SU-DHL-6 (cell line): ENCODE measurements around the gene B4GALT1.

ENCODE experiments used
- H2AFZ ChIP-seq: fragments of 200-600 bp; sonication (generic); 2 replicates; pipeline ENCODE4 v1.6.1; 2014; ENCODE audit warnings: low read depth, mild to moderate bottlenecking, moderate library complexity, mixed read lengths, antibody characterized with exemption, low read length; ENCODE audit not compliant: severe bottlenecking
- H3F3A ChIP-seq: fragments of 200-600 bp; shearing (Covaris generic); 2 replicates; pipeline ENCODE4 v1.6.0; 2016; ENCODE audit warnings: antibody characterized with exemption, mild to moderate bottlenecking; ENCODE audit not compliant: insufficient read depth
- H3K27ac ChIP-seq: fragments of 200-600 bp; sonication (generic); 2 replicates; pipeline ENCODE4 v1.5.1; 2016; ENCODE audit warnings: low read depth, mild to moderate bottlenecking, low read length, moderate library complexity, mixed read lengths
- H3K27me3 ChIP-seq: fragments of 200-600 bp; sonication (generic), shearing (Covaris generic); 2 replicates; pipeline ENCODE4 v1.6.0; 2014; ENCODE audit warnings: mild to moderate bottlenecking, low read length
- H3K36me3 ChIP-seq: fragments of 200-600 bp; sonication (generic); 2 replicates; pipeline ENCODE4 v1.6.1; 2014; ENCODE audit warnings: mild to moderate bottlenecking, low read length, mixed read lengths
- H3K4me2 ChIP-seq: fragments of 300-600, 200-600 bp; shearing (Covaris generic), sonication (generic); 2 replicates; pipeline ENCODE4 v1.6.0; 2014; ENCODE audit warnings: low read length, low read depth, mild to moderate bottlenecking; ENCODE audit not compliant: poor library complexity, severe bottlenecking
- H3K4me3 ChIP-seq: fragments of 200-600 bp; sonication (generic); 2 replicates; pipeline ENCODE4 v1.5.1; 2014; ENCODE audit warnings: antibody characterized with exemption, low read length, mild to moderate bottlenecking, mixed read lengths; ENCODE audit not compliant: insufficient read depth, poor library complexity, severe bottlenecking
- H3K79me2 ChIP-seq: fragments of 200-600 bp; sonication (generic); 2 replicates; pipeline ENCODE4 v1.6.1; 2014; ENCODE audit warnings: mild to moderate bottlenecking, low read length, moderate library complexity; ENCODE audit not compliant: insufficient read depth
- H3K9ac ChIP-seq: fragments of 200-600 bp; sonication (generic); 2 replicates; pipeline ENCODE4 v1.7.0; 2014; ENCODE audit warnings: mild to moderate bottlenecking, low read length
- H3K9me2 ChIP-seq: fragments of 200-600 bp; sonication (generic); replicated peaks from 2 replicates; pipeline ENCODE4 v1.6.1; 2014; ENCODE audit warnings: low read length; ENCODE audit not compliant: insufficient read depth
- H3K9me3 ChIP-seq: fragments of 200-600 bp; sonication (generic); 2 replicates; pipeline ENCODE4 v1.6.1; 2014; ENCODE audit warnings: low read length, mixed read lengths; ENCODE audit not compliant: insufficient read depth
- H4K20me1 ChIP-seq: fragments of 200-600 bp; sonication (generic); 2 replicates; pipeline ENCODE4 v1.6.1; 2014; ENCODE audit warnings: low read depth, mild to moderate bottlenecking, antibody characterized with exemption, low read length, moderate library complexity, mixed read lengths
- CTCF ChIP-seq: fragments of 200-600 bp; sonication (generic); IDR thresholded peaks from one replicate; pipeline ENCODE4 v1.5.1; 2017; ENCODE audit warnings: antibody characterized with exemption, mild to moderate bottlenecking, low read length, moderate library complexity; ENCODE audit not compliant: insufficient read depth, poor library complexity, severe bottlenecking
- EZH2phosphoT487 ChIP-seq: fragments of 200-600 bp; sonication (generic), shearing (Covaris generic); conservative IDR thresholded peaks from 2 replicates; pipeline ENCODE4 v1.6.1; 2018; ENCODE audit warnings: mild to moderate bottlenecking, antibody characterized with exemption, low read length, moderate library complexity, mixed read lengths

The B4GALT1 gene

GRCh38 chr9:33112094-33112493 lies 55.0 kb downstream of the B4GALT1 start:
- Histone ChIP-seq H3F3A (no peaks in the 10 kb centered on the region), H2AFZ (no peak overlapping the region), H3K9me3 (no peaks in the 10 kb centered on the region), H3K9me2 (no peaks in the 10 kb centered on the region), H4K20me1 (no peaks in the 10 kb centered on the region), H3K79me2 (no peaks in the 10 kb centered on the region), H3K4me2 (no peak overlapping the region), H3K36me3 (no peaks in the 10 kb centered on the region), H3K9ac (no peak overlapping the region), H3K27me3 (no peaks in the 10 kb centered on the region), H3K4me3 (no peak overlapping the region), H3K27ac (no peak overlapping the region)
- TF ChIP-seq CTCF (no peak), EZH2phosphoT487 (no peak)

DNA sequence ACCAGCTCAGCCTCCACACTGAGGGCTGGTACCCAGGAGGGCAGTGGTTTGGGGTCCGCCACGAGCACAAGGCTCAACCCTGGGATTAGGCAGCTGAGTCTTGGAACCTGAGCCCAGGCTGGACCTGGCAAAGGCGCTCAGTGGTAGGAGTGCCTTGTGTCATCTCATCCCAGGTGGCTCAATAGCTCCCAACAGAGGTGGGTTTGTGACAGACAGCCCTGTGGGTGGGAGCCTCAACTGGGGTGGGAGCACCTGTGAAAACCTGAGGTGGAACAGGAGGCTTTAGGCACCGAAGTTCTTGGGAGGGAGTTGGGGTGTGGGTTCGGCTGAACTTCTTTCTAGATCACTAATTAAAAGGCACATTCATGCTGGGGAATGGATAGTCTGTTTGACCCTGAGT lies 55.5 kb downstream of the B4GALT1 start:
- Histone ChIP-seq H3F3A (no peaks in the 10 kb centered on the region), H3K79me2 (no peaks in the 10 kb centered on the region), H3K36me3 (no peaks in the 10 kb centered on the region), H3K4me2 (no peak overlapping the region), H3K9me2 (no peaks in the 10 kb centered on the region), H3K9ac (no peak overlapping the region), H3K27me3 (no peaks in the 10 kb centered on the region), H3K27ac (no peak overlapping the region), H4K20me1 (no peaks in the 10 kb centered on the region), H2AFZ (no peak overlapping the region), H3K9me3 (no peaks in the 10 kb centered on the region), H3K4me3 (no peak overlapping the region)
- TF ChIP-seq EZH2phosphoT487 (no peak), CTCF (no peak)

- no peaks in the 10 kb centered on the region for H3F3A ChIP-seq
- H3K79me2 ChIP-seq = no peaks in the 10 kb centered on the region
- H3K4me2 ChIP-seq = no peak overlapping the region
- H3K9me2 ChIP-seq = no peaks in the 10 kb centered on the region
- H3K27ac ChIP-seq = no peak overlapping the region
- no peak overlapping the region for H3K4me3 ChIP-seq
- TF ChIP-seq CTCF = no peak
- TF ChIP-seq EZH2phosphoT487 = no peak
- no peak overlapping the region for H2AFZ ChIP-seq
- no peaks in the 10 kb centered on the region for H3K36me3 ChIP-seq
- no peaks in the 10 kb centered on the region for H3K9me3 ChIP-seq
- no peaks in the 10 kb centered on the region for H4K20me1 ChIP-seq
- no peak overlapping the region for H3K9ac ChIP-seq
- no peaks in the 10 kb centered on the region for H3K27me3 ChIP-seq
Observed at GRCh38 chr9:33110686-33111085, 56.5 kb downstream of the B4GALT1 start.
